IMR-90 (cell line): Measurements from ENCODE around the gene CCDC83. TPM values are rescaled to one million over a fixed set of nuclear protein-coding genes. Genes with fewer than 3 reads are reported as not detected.

ENCODE experiments used
- ATAC-seq: fragments of 200-7000 bp; cut with Tn5 transposase; 2 replicates; pipeline ENCODE4 v1.9.1; 2020; ENCODE audit warnings: low read depth, mild to moderate bottlenecking, moderate library complexity
- BruUV-seq: library from RNA; stranded (reverse); fragments of 400-500 nt; replicated peaks from 2 replicates; lab custom pipeline; 2021; lab: Mats Ljungman, UMichigan
- CTCF ChIA-PET: fragments of 300-600 bp; formaldehyde crosslinking; extraction: SDS; loops from one replicate; lab custom pipeline; 2021; ENCODE audit warnings: antibody characterized with exemption; lab: Yijun Ruan, JAX
- POLR2A ChIA-PET: fragments of 300-600 bp; sonication (Branson Sonifier 250); formaldehyde crosslinking; loops from one replicate; lab custom pipeline; 2022; ENCODE audit warnings: antibody characterized with exemption; ENCODE audit not compliant: unreplicated experiment; lab: Charles Lee
- DNase-seq: peaks from one replicate; pipeline ENCODE4 v3.0.0; 2013
- H2AFZ ChIP-seq: replicated peaks from 2 replicates; pipeline ENCODE3; 2013; ENCODE audit warnings: low read length, mild to moderate bottlenecking; ENCODE audit not compliant: poor library complexity
- H2AK5ac ChIP-seq: 2 replicates; pipeline ENCODE4 v1.6.1; 2013; ENCODE audit warnings: low read depth, low read length, inconsistent platforms
- H2AK9ac ChIP-seq: replicated peaks from 2 replicates; pipeline ENCODE3; 2013; ENCODE audit warnings: mild to moderate bottlenecking, low read depth, low read length, moderate library complexity; ENCODE audit not compliant: poor library complexity
- H2BK120ac ChIP-seq: 2 replicates; pipeline ENCODE4 v1.6.1; 2013; ENCODE audit warnings: low read depth, low read length, inconsistent platforms
- H2BK15ac ChIP-seq: 3 replicates; pipeline ENCODE4 v1.6.1; 2013; ENCODE audit warnings: low read depth, low read length, inconsistent platforms
- H2BK20ac ChIP-seq: 2 replicates; pipeline ENCODE4 v1.6.1; 2013; ENCODE audit warnings: low read depth, mild to moderate bottlenecking, inconsistent platforms, low read length, moderate library complexity
- H2BK5ac ChIP-seq: 2 replicates; pipeline ENCODE4 v1.6.1; 2013; ENCODE audit warnings: mild to moderate bottlenecking, low read depth, low read length, inconsistent platforms; ENCODE audit not compliant: poor library complexity, severe bottlenecking
- H3K14ac ChIP-seq: replicated peaks from 2 replicates; pipeline ENCODE4 v1.6.1; 2013; ENCODE audit warnings: low read depth, low read length, inconsistent platforms
- H3K18ac ChIP-seq: 2 replicates; pipeline ENCODE4 v1.6.1; 2013; ENCODE audit warnings: low read depth, low read length, control low read depth
- H3K23ac ChIP-seq: 2 replicates; pipeline ENCODE4 v1.6.1; 2013; ENCODE audit warnings: low read depth, low read length, inconsistent platforms
- H3K27ac ChIP-seq: 2 replicates; pipeline ENCODE4 v1.5.1; 2013; ENCODE audit warnings: mild to moderate bottlenecking, control low read depth, low read length; ENCODE audit not compliant: insufficient read depth
- H3K27me3 ChIP-seq: 2 replicates; pipeline ENCODE4 v1.6.1; 2013; ENCODE audit warnings: low read length; ENCODE audit not compliant: control insufficient read depth, insufficient read depth
- H3K36me3 ChIP-seq: 2 replicates; pipeline ENCODE4 v1.6.1; 2013; ENCODE audit warnings: low read length, mixed read lengths; ENCODE audit not compliant: control insufficient read depth, insufficient read depth
- H3K4ac ChIP-seq: 2 replicates; pipeline ENCODE4 v1.6.1; 2013; ENCODE audit warnings: low read depth, low read length, inconsistent platforms
- H3K4me1 ChIP-seq: 2 replicates; pipeline ENCODE4 v1.6.1; 2013; ENCODE audit warnings: low read length, mixed read lengths; ENCODE audit not compliant: control insufficient read depth, insufficient read depth
- H3K4me2 ChIP-seq: 2 replicates; pipeline ENCODE4 v1.6.1; 2013; ENCODE audit warnings: low read depth, mild to moderate bottlenecking, control low read depth, low read length, moderate library complexity
- H3K4me3 ChIP-seq: 2 replicates; pipeline ENCODE4 v1.5.1; 2013; ENCODE audit warnings: low read depth, mild to moderate bottlenecking, control low read depth, low read length, moderate library complexity; ENCODE audit not compliant: insufficient read depth
- H3K56ac ChIP-seq: 2 replicates; pipeline ENCODE4 v1.6.1; 2013; ENCODE audit warnings: low read length, inconsistent platforms; ENCODE audit not compliant: insufficient read depth; ENCODE audit errors: extremely low read depth
- H3K79me1 ChIP-seq, 2 experiments: 2 replicates each; pipeline ENCODE4 v1.6.1; 2013; ENCODE audit warnings: low read length in 2 of 2, inconsistent platforms in 1 of 2, low read depth in 1 of 2
- H3K9ac ChIP-seq: 2 replicates; pipeline ENCODE4 v1.6.1; 2013; ENCODE audit warnings: low read depth, low read length, control low read depth
- H3K9me1 ChIP-seq: 2 replicates; pipeline ENCODE4 v1.6.1; 2013; ENCODE audit warnings: low read length, inconsistent platforms; ENCODE audit not compliant: insufficient read depth
- H3K9me3 ChIP-seq: 2 replicates; pipeline ENCODE4 v1.6.1; 2013; ENCODE audit warnings: low read length; ENCODE audit not compliant: control insufficient read depth, insufficient read depth
- H4K20me1 ChIP-seq: 2 replicates; pipeline ENCODE4 v1.6.1; 2013; ENCODE audit warnings: low read length, inconsistent platforms; ENCODE audit not compliant: insufficient read depth
- H4K5ac ChIP-seq: 2 replicates; pipeline ENCODE4 v1.6.1; 2013; ENCODE audit warnings: mild to moderate bottlenecking, low read depth, low read length, control low read depth
- H4K8ac ChIP-seq, 2 experiments: 2 replicates each; pipeline ENCODE4 v1.6.1; 2013; ENCODE audit warnings: low read depth in 2 of 2, low read length in 2 of 2, control low read depth in 1 of 2, inconsistent platforms in 1 of 2
- H4K91ac ChIP-seq: 2 replicates; pipeline ENCODE4 v1.6.1; 2013; ENCODE audit warnings: low read depth, low read length, inconsistent platforms; ENCODE audit not compliant: insufficient read depth
- BHLHE40 ChIP-seq: fragments of 150-350 bp; IDR thresholded peaks from 2 replicates; pipeline ENCODE4 v1.6.1; 2016; ENCODE audit warnings: mild to moderate bottlenecking, low read depth, low read length
- CHD1 ChIP-seq: IDR thresholded peaks from 2 replicates; pipeline ENCODE4 v1.6.1; 2012; ENCODE audit warnings: low read depth, low read length, improper control_type of control experiment
- FOS ChIP-seq: fragments of 150-350 bp; IDR thresholded peaks from 2 replicates; pipeline ENCODE4 v1.6.1; 2016; ENCODE audit warnings: low read depth, low read length
- MAFK ChIP-seq: IDR thresholded peaks from 2 replicates; pipeline ENCODE4 v1.6.1; 2012; ENCODE audit warnings: low read depth, low read length, improper control_type of control experiment
- MAZ ChIP-seq: IDR thresholded peaks from 2 replicates; pipeline ENCODE4 v1.6.1; 2012; ENCODE audit warnings: low read depth, mild to moderate bottlenecking, low read length, improper control_type of control experiment, moderate library complexity, borderline replicate concordance
- NFE2L2 ChIP-seq: fragments of 150-350 bp; IDR thresholded peaks from 2 replicates; pipeline ENCODE4 v1.6.1; 2016; ENCODE audit warnings: low read depth, mild to moderate bottlenecking, low read length
- POLR2A ChIP-seq: IDR thresholded peaks from 2 replicates; pipeline ENCODE4 v1.6.1; 2012; ENCODE audit warnings: mild to moderate bottlenecking, low read depth, low read length
- RAD21 ChIP-seq: IDR thresholded peaks from 2 replicates; pipeline ENCODE4 v1.6.1; 2012; ENCODE audit warnings: low read length, improper control_type of control experiment
- RFX5 ChIP-seq: IDR thresholded peaks from 2 replicates; pipeline ENCODE4 v1.8.0; 2012; ENCODE audit warnings: low read depth, mild to moderate bottlenecking, low read length, moderate library complexity
- SMC3 ChIP-seq: fragments of 150-350 bp; IDR thresholded peaks from 2 replicates; pipeline ENCODE4 v1.6.1; 2016; ENCODE audit warnings: low read depth, mild to moderate bottlenecking, antibody characterized with exemption, low read length, moderate library complexity
- WGBS, 2 experiments: methylation state at CpG; one replicate each; pipeline versions ENCODE4 v1.1.5 to v1.1.7; 2013; ENCODE audit warnings: missing lambda C conversion rate in 2 of 2; ENCODE audit not compliant: insufficient read length in 1 of 2; ENCODE audit errors: extremely low coverage in 2 of 2; 5-methylcytosine and 5-hydroxymethylcytosine counted together
- dilution Hi-C: fragments of 300-500 bp; cut with HindIII; formaldehyde crosslinking; loops from one replicate; pipeline ENCODE4 v1.14.3; 2018; ENCODE audit warnings: low sequenced_read_pairs; ENCODE audit not compliant: unreplicated experiment
- in situ Hi-C: fragments of 300-500 bp; cut with MboI; formaldehyde crosslinking; loops from 3 replicates; pipeline ENCODE4 v1.14.3; 2019; ENCODE audit warnings: low sequenced_read_pairs, inconsistent platforms, mixed read lengths
- intact Hi-C: fragments of 100-400 bp; cut with micrococcal nuclease; formaldehyde crosslinking; loops from 2 replicates; pipeline ENCODE4 v1.10.0; 2022
- polyA plus RNA-seq, 3 experiments: library from polyadenylated mRNA; depleted of rRNA; stranded (reverse); fragments of >200 nt; gene quantifications; 2 replicates each; pipeline ENCODE4 v1.2.3, GENCODE V29; 2012; ENCODE audit warnings: low replicate concordance in 1 of 3
- total RNA-seq: library from RNA; depleted of rRNA; stranded (reverse); fragments of >200 nt; gene quantifications from 2 replicates; pipeline ENCODE4 v1.2.3, GENCODE V29; 2012
- TF ChIP-seq, protein P1 (sequence below): conservative IDR thresholded peaks from 2 replicates; pipeline ENCODE4 v1.5.1; 2012; ENCODE audit warnings: mild to moderate bottlenecking, low read depth, low read length, improper control_type of control experiment
- TF ChIP-seq, protein P2 (sequence below): fragments of 150-350 bp; IDR thresholded peaks from 2 replicates; pipeline ENCODE4 v1.6.1; 2016; ENCODE audit warnings: low read depth, mild to moderate bottlenecking, low read length, moderate library complexity, borderline replicate concordance
- TF ChIP-seq, protein P3 (sequence below): fragments of 150-350 bp; IDR thresholded peaks from 2 replicates; pipeline ENCODE4 v1.6.1; 2017; ENCODE audit warnings: mild to moderate bottlenecking, antibody characterized with exemption, low read length, low read depth

The CCDC83 gene
- total and polyA plus RNA-seq, 2 of the 4 experiments (the other 2 are of a cell fraction): not detected

DNA sequence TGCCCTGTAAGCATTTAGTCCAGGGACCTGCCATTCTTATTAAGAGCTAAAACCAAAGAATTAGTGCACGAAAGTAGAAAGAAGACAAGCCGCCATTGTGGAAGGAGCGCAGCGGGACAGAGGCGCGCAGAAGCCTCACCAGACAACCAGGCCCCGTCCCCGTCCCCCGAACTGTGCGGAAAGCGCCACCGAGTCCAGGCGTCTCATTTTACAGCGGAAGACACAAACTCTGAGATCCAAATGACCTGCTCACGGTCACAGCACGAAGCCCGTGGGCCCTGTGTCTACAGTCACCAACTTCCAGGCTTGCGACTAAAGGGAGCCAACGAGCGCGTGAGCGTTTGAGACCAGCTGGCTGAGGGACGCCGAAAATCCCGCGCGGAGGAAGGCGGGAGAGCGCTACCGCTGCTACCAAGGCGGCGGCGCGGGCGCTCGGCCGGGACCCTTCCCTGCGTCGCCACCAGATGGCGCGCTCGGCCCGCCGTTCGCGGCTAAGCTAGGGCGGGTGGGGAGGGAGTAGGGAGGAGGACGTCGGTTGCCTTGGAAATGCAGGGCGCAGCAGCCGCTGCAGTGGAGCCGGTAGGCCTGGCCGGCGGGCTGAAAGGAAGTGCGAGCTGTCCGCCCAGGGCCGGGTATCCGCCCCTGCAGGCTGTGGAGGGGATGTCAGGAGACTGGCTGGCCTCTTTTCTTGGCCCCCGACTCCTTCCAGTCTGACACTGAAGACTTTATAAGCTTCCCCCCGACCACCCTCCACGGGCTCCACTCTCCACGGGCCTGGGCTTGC lies 434 bp upstream of the CCDC83 start:
- WGBS, 2 experiments: 1% methylated on average over 18 of the region's 62 CpGs; no CpG with 5 or more reads in 1 of the 2 experiments
- H3K9ac ChIP-seq: peak overlapping the region; percentile 94
- H3K4me1 ChIP-seq: peaks cover 7% of the 10 kb centered on the region
- peaks cover 3 to 6% of the 10 kb centered on the region in 2 experiments; a peak in 2 of 4 replicates for H3K79me1 ChIP-seq
- H2AK5ac ChIP-seq: 0 out of 2 replicates have a peak overlapping the region, but pooled peaks have one; percentile 9
- H4K20me1 ChIP-seq: no peaks in the 10 kb centered on the region
- peak overlapping the region; percentile 80 for H2AK9ac ChIP-seq
- no peaks in the 10 kb centered on the region for H3K36me3 ChIP-seq
- peak overlapping the region; percentile 91 to 97 for H4K8ac ChIP-seq
- in situ Hi-C loops: no loop called here
- H3K9me1 ChIP-seq: peaks cover 3% of the 10 kb centered on the region
- H3K9me3 ChIP-seq: no peaks in the 10 kb centered on the region
- peak overlapping the region; percentile 97 for H3K14ac ChIP-seq
- peak overlapping the region; percentile 95 for H4K5ac ChIP-seq
- dilution Hi-C loops: no loop called here
- peak overlapping the region; percentile 98; the same call in 2 of the 3 replicates for H2BK15ac ChIP-seq
- H3K27me3 ChIP-seq: no peaks in the 10 kb centered on the region
- peak overlapping the region; percentile 90 for H3K4me3 ChIP-seq
- peak overlapping the region; percentile 97 for H2BK120ac ChIP-seq
- H3K4ac ChIP-seq: peak overlapping the region; percentile 93
- H3K27ac ChIP-seq: peak overlapping the region; percentile 98
- POLR2A ChIA-PET: interaction anchor here (0.5 kb wide), 1 partner anchor 184 kb away, joined by 3 read pairs; no protein-coding TSS in a partner anchor
- peak; percentile 99 for ATAC-seq
- DNase-seq: peak; percentile 90
- H3K23ac ChIP-seq: peak overlapping the region; percentile 98
- peak overlapping the region; percentile 83 for H2BK20ac ChIP-seq
- no TSS peak for BruUV-seq
- H3K56ac ChIP-seq: peak overlapping the region; percentile 84
- H2BK5ac ChIP-seq: peak overlapping the region; percentile 93
- CTCF ChIA-PET: interaction anchor here (0.5 to 1.5 kb wide), 17 partner anchors 10 to 439 kb away, joined by 3 to 7 read pairs (median 3); partner anchors contain the start of gene PICALM
- H2AFZ ChIP-seq: peak overlapping the region; percentile 94
- H4K91ac ChIP-seq: peak overlapping the region; percentile 97
- peak overlapping the region; percentile 97 for H3K4me2 ChIP-seq
- intact Hi-C loops: loop anchor here (1.0 to 10.0 kb wide), 8 partner anchors 86 to 438 kb away; partner anchors contain the start of gene PICALM
- peak overlapping the region; percentile 97 for H3K18ac ChIP-seq
- TF ChIP-seq RAD21 (peak; percentile 93), MAFK (peak; percentile 20; the same call in 1 of the 2 replicates), RFX5 (no peak), BHLHE40 (peak; percentile 27; the same call in 1 of the 2 replicates), POLR2A (peak; percentile 69), MAZ (peak; percentile 99), CHD1 (no peak), FOS (no peak), SMC3 (peak; percentile 80), NFE2L2 (no peak)
- TF ChIP-seq, protein P1, sequence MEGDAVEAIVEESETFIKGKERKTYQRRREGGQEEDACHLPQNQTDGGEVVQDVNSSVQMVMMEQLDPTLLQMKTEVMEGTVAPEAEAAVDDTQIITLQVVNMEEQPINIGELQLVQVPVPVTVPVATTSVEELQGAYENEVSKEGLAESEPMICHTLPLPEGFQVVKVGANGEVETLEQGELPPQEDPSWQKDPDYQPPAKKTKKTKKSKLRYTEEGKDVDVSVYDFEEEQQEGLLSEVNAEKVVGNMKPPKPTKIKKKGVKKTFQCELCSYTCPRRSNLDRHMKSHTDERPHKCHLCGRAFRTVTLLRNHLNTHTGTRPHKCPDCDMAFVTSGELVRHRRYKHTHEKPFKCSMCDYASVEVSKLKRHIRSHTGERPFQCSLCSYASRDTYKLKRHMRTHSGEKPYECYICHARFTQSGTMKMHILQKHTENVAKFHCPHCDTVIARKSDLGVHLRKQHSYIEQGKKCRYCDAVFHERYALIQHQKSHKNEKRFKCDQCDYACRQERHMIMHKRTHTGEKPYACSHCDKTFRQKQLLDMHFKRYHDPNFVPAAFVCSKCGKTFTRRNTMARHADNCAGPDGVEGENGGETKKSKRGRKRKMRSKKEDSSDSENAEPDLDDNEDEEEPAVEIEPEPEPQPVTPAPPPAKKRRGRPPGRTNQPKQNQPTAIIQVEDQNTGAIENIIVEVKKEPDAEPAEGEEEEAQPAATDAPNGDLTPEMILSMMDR: peak; percentile 82
- TF ChIP-seq, protein P2, sequence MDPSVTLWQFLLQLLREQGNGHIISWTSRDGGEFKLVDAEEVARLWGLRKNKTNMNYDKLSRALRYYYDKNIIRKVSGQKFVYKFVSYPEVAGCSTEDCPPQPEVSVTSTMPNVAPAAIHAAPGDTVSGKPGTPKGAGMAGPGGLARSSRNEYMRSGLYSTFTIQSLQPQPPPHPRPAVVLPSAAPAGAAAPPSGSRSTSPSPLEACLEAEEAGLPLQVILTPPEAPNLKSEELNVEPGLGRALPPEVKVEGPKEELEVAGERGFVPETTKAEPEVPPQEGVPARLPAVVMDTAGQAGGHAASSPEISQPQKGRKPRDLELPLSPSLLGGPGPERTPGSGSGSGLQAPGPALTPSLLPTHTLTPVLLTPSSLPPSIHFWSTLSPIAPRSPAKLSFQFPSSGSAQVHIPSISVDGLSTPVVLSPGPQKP: no peak
- TF ChIP-seq, protein P3, sequence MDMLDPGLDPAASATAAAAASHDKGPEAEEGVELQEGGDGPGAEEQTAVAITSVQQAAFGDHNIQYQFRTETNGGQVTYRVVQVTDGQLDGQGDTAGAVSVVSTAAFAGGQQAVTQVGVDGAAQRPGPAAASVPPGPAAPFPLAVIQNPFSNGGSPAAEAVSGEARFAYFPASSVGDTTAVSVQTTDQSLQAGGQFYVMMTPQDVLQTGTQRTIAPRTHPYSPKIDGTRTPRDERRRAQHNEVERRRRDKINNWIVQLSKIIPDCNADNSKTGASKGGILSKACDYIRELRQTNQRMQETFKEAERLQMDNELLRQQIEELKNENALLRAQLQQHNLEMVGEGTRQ: no peak
